Lower leg skin (tissue), 4 donors: ENCODE data around the gene MSL2. TPM values are rescaled to one million over a fixed set of nuclear protein-coding genes. Genes with fewer than 3 reads are reported as not detected.

ENCODE experiments used
- DNase-seq, 2 donors: peaks; one replicate each; pipeline ENCODE4 v3.0.0-alpha.2; 2019; ENCODE audit warnings: low spot score in 2 of 2
- H3K4me3 ChIP-seq: fragments of 200-600 bp; sonication (generic); 2 replicates; pipeline ENCODE4 v1.5.1; 2017; ENCODE audit warnings: mild to moderate bottlenecking, low read depth; ENCODE audit not compliant: poor library complexity, severe bottlenecking
- POLR2A ChIP-seq, 2 donors: fragments of 450-650 bp; IDR thresholded peaks; one replicate each; pipeline ENCODE4 v1.6.1; 2016 to 2017; ENCODE audit warnings: antibody characterized with exemption in 2 of 2, mild to moderate bottlenecking in 1 of 2, moderate library complexity in 1 of 2
- WGBS, 2 donors: methylation state at CpG; one replicate each; pipeline ENCODE4 v1.1.5; 2018; 5-methylcytosine and 5-hydroxymethylcytosine counted together
- intact Hi-C: fragments of 100-400 bp; cut with DNase I; formaldehyde crosslinking; loops from one replicate; pipeline ENCODE4 v1.15.0; 2023; ENCODE audit warnings: low total_unique reads
- total RNA-seq, 4 donors: library from RNA; depleted of rRNA; stranded (reverse); fragments of >200 nt; gene quantifications; one replicate each; pipeline ENCODE4 v1.1.0, GENCODE V29; 2016
- TF ChIP-seq, protein P1 (sequence below), 3 donors: fragments of 450-650 bp; IDR thresholded peaks; one replicate each; pipeline ENCODE4 v1.5.1; 2016; ENCODE audit warnings: antibody characterized with exemption in 3 of 3, mild to moderate bottlenecking in 3 of 3, moderate library complexity in 2 of 3

Gene MSL2
- total RNA-seq, 4 donors from 2014 or later, result 26.9 to 38.0 (median 30.4) TPM

DNA sequence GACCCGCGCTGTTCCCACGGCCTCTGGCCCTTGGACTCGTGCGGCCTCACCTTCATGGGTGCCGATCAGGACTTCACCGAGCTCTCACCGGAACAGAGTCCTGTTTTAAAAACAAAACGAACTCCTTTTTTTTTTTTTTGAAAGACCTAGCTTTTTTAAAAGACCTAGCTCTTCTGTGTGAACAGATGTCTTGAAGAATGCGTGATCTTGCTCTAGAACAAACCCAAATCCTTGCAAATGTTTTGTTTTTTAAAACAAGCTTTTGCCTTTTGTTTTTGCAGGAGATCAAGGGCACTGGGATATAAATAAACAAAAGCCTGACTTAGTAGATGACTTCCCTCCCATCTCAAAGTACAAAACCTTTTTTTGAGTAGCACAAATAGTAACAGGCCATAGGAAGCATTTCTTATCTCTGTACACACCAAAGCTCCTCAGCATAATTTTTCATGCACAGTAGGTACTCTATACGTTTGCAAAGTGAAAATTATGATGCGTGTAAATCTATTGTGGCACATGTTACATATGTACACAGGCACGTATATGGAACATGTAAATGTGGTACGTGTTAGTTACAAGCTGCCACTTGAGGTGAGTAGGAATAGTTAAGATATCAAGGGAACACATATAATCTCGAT, 1.1 kb upstream of the MSL2 start:
- H3K4me3 ChIP-seq, result peak overlapping the region; percentile 25
- no peak for DNase-seq
- 17 to 18% methylated on average over 15 of the region's 15 CpGs for WGBS, 2 donors
- TF ChIP-seq POLR2A (IDR thresholded peaks at IDR 0.05), result no peak
- TF ChIP-seq, protein P1, sequence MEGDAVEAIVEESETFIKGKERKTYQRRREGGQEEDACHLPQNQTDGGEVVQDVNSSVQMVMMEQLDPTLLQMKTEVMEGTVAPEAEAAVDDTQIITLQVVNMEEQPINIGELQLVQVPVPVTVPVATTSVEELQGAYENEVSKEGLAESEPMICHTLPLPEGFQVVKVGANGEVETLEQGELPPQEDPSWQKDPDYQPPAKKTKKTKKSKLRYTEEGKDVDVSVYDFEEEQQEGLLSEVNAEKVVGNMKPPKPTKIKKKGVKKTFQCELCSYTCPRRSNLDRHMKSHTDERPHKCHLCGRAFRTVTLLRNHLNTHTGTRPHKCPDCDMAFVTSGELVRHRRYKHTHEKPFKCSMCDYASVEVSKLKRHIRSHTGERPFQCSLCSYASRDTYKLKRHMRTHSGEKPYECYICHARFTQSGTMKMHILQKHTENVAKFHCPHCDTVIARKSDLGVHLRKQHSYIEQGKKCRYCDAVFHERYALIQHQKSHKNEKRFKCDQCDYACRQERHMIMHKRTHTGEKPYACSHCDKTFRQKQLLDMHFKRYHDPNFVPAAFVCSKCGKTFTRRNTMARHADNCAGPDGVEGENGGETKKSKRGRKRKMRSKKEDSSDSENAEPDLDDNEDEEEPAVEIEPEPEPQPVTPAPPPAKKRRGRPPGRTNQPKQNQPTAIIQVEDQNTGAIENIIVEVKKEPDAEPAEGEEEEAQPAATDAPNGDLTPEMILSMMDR (IDR thresholded peaks at IDR 0.05), result no peak
- intact Hi-C loops, result no loop called here

DNA sequence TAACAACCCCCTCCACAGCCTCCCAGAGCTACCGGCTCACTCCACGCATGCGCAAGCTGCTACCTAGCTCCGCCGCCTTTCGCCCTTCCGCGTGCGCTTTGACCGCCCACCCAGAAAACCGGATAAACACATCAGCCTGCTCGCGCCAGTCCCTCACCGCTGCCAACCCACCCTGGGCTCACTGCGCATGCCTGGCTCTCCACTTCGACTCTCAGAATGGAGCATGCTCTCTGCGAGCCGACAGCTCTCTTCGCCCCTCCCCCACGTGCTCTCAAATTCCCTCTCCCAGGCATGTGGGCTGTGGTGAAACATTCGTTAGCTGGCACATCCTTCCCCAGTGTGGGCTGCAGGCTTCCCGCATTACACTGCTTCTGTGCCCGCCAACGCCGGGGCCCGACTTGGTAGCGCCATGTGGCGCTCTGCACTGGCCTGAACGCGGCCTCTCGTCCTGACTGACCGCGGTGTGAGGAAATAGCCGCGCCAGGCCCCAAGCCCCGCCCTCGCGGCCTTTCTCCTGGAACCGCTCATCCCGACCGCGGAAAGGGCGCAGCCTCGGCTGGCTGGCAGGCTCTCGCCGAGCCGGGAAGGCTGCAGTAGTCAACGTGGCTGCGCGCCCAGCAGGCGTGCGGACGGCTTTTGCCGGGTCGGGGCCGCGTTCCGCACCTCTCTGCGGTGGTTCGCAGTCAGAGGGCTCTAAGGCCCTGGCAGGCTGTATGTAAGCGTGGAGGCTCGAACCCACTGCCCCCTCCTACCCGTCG, 445 bp upstream of the MSL2 start:
- H3K4me3 ChIP-seq, result peak overlapping the region; percentile 25
- 1% methylated on average over 43 to 45 of the region's 64 CpGs for WGBS, 2 donors
- intact Hi-C loops, result no loop called here
- TF ChIP-seq, protein P1 (IDR thresholded peaks at IDR 0.05), result peak in 1 of 3 donors; percentile 17
- TF ChIP-seq POLR2A (IDR thresholded peaks at IDR 0.05), result no peak
- peak; percentile 99 to 100 for DNase-seq

DNA sequence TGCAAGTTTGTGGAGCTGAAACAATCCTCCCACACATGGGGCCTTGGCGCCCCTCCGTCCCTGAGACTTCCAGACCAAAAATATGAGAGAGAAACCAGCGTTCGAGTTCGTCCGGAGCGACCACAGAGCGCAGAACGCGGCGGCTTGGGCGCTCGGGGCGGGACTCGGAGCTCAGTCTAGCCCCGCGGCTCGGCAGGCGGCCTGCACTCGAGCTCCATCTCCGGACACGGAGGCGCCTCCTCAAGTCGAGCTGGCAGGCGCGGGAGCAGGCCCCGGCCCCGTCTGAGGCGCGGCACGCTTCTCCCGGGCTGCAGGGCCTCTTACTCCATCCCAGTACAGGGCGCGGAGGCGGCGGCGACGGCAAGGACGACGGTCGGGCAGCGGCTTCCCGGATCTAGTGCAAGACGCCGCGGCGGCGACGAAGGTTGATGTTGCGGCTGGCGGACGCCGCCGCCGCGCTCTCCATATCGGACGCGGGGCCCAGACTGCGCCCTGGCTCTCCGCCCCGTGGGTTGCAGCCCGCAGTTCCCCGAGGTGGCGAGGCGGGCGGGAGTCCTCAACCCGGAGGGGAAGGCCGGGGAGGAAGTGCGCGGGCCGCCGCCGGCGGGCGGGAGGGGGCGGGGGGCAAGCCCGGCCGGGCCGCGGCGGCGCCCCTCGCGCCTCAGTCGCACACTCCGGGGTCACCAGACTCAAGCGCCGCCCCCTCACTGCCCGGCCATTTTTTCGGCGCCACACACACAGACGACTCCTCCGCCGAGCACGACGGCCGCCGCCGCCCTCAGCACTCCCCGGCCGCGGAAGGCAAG, 674 bp downstream of the MSL2 start:
- intact Hi-C loops, result no loop called here
- TF ChIP-seq, protein P1 (IDR thresholded peaks at IDR 0.05), result no peak
- no peak for TF ChIP-seq POLR2A (IDR thresholded peaks at IDR 0.05)
- WGBS, 2 donors, result 1 to 3% methylated on average over 8 to 54 of the region's 103 CpGs
- DNase-seq, result peak; percentile 73 to 95
- peak overlapping the region; percentile 89 for H3K4me3 ChIP-seq

DNA sequence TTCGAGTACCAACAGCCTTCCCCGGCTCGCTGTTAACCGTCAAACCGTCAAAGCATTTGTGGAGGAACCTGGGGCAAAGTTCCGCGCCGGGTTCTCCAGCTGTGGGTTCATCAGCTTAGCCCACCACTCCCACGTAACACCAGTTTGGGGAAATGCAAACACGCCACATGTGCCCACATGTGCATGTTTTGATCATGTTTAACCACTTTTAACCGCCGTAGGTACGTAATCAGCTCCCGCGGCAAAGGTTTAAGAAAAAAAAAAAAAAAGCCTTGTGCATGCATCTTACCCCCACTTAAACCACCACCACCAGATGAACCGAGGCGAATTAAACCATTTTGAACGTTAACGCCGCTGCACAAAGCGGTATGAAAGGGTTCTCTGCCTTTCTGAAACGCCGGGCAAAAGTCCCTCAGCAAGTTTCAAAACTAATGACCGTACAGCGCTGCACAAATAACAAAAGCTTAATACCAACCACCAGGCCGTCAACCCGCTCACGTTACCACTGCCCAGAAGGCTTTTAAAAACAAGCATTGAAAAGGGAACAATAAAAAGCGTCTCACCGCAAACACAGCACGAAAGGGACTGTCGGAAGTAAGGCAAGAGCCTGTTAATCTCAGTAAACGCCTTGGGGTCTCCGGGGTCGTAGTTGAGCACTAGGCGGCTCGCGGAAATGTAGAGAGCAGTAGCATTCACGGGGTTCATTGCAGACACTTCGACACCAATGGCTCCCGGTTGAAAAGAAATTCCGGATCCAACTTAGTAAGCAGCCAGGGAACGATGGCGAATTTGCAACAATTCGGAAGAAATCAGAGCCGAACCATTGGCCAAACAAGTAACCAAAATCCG, 1.5 kb downstream of the MSL2 start:
- peak in 1 of 2 donors; percentile 25 for DNase-seq
- TF ChIP-seq POLR2A (IDR thresholded peaks at IDR 0.05), result no peak
- TF ChIP-seq, protein P1 (IDR thresholded peaks at IDR 0.05), result no peak
- intact Hi-C loops, result no loop called here
- peak overlapping the region; percentile 89 for H3K4me3 ChIP-seq
- WGBS, 2 donors, result 1% methylated on average over 47 of the region's 47 CpGs
